AG08396 (cell line): Measurements from ENCODE around the gene ADGRA3.
A peak's percentile ranks its signal among the peaks of the same experiment; 100 is the strongest.

Experiments used
- DNase-seq: peaks from one replicate; pipeline ENCODE4 v3.0.0; 2012; ENCODE audit warnings: low spot score, mixed read lengths

ADGRA3 gene, protein sequence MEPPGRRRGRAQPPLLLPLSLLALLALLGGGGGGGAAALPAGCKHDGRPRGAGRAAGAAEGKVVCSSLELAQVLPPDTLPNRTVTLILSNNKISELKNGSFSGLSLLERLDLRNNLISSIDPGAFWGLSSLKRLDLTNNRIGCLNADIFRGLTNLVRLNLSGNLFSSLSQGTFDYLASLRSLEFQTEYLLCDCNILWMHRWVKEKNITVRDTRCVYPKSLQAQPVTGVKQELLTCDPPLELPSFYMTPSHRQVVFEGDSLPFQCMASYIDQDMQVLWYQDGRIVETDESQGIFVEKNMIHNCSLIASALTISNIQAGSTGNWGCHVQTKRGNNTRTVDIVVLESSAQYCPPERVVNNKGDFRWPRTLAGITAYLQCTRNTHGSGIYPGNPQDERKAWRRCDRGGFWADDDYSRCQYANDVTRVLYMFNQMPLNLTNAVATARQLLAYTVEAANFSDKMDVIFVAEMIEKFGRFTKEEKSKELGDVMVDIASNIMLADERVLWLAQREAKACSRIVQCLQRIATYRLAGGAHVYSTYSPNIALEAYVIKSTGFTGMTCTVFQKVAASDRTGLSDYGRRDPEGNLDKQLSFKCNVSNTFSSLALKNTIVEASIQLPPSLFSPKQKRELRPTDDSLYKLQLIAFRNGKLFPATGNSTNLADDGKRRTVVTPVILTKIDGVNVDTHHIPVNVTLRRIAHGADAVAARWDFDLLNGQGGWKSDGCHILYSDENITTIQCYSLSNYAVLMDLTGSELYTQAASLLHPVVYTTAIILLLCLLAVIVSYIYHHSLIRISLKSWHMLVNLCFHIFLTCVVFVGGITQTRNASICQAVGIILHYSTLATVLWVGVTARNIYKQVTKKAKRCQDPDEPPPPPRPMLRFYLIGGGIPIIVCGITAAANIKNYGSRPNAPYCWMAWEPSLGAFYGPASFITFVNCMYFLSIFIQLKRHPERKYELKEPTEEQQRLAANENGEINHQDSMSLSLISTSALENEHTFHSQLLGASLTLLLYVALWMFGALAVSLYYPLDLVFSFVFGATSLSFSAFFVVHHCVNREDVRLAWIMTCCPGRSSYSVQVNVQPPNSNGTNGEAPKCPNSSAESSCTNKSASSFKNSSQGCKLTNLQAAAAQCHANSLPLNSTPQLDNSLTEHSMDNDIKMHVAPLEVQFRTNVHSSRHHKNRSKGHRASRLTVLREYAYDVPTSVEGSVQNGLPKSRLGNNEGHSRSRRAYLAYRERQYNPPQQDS (N-terminal part only)

DNA sequence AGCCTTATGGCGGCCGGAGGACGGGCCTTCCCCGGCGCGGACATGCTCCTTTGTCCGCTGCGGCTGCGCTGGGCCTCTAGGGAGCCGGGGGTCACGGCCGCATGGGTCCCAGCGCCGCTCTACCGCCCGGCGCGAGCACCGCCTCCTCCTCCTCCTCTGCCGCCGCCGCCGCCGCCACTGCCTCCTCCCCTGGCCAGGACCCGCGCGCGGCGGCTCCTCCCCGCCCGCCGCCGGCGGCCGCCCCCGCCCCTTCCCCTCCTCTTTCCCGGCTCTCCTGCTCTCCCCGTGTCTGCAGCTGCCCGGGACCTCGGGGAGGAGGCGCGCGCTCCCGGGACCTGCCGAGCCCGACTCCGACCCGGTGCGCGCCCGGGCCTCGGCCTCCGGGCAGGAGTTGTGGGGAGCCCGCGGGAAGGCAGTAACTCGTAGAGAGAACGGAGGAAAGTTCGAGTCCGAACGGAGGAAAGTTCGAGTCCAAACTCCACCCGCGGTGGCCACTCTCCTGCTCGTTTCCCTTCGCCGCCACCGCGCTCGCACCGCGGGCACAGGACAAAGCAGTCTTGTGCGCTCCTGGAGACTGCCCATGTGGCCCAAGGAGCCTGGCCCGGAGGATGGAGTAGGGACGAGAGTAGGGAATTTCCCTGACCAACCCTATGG is at the start of gene ADGRA3:
Gene ADGRA3 (minus strand): TSS at position 179 of the 654 bp plus-strand sequence. CDS start 282 bp downstream, outside the sequence.
- DNase-seq = peak; percentile 89

DNA sequence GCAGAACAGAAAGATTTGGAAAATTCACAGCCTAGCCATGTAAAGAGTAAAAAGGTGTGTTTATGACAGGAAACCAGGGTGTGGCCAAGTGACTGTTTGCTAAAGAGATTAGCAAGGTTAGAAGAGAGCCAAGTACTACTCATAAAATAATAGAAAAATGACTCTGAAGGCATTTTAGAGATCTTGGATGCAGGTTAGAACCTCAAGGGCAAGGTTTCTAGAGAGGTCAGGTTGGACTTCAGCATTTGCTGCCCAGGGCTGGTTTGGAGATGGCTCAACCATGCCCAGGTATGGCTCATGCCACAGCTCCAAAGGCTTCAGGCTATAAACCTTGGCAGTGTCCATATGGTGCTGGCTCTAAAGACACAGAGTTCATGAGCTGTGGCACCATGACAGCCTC is 40.6 kb upstream of the ADGRA3 start:
- DNase-seq = no peak

GRCh38 chr4:22554670-22555069 is 38.8 kb upstream of the ADGRA3 start:
- no peak for DNase-seq

DNA sequence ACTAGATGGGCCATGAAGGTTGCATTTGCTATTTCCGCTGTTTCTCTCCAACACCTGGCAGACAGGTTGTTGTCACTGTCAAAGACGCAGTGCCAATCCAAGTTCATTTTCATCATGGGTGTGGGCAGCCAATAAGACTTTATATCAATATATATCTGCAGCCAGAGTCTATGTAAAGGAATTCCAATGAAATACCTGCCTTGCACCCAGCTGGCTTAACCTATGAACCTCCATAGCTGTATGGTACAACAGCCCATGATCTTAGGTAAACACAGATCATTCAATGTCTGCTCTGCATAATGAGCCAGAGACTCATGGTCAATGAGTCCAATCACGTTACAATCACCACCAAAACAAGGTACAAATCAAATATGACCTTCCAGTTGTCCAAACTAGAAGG is 37.7 kb upstream of the ADGRA3 start:
- no peak for DNase-seq

DNA sequence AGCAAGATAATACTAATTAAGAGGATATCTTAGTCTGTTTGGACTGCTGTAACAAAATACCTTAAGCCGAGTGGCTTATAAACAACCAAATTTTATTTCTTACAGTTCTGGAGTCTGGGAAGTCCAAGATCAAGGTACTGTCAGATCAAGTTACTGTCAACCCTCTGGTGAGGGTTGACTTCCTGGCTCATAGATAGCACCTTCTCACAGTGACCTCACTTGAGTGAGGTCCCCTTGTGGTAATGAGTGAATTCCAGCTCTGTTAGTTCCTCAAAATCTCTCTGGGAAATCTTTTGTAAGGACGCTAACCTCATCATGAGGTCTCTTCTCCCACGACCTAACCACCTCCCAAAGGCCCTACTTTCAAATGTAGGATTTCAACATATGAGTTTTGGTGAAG is 36.9 kb upstream of the ADGRA3 start:
- DNase-seq = no peak

DNA sequence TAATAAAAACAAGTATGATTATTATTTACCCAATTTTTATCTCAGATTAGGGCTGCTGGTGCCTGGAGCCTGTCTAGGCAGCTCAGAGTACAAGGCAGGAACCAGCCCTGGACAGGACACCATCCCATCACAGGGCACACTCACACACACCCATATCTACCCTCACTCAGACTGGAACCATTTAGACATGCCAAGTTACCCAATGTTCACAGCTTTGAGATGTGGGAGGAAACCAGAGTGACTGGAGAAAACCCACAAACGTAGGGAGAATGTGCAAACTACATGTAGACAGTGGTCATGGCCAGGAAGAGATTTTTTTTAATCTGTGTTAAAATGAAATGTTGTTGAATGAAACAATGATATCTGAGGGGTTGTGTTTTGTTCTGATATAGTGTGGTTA is 35.7 kb upstream of the ADGRA3 start:
- no peak for DNase-seq

DNA sequence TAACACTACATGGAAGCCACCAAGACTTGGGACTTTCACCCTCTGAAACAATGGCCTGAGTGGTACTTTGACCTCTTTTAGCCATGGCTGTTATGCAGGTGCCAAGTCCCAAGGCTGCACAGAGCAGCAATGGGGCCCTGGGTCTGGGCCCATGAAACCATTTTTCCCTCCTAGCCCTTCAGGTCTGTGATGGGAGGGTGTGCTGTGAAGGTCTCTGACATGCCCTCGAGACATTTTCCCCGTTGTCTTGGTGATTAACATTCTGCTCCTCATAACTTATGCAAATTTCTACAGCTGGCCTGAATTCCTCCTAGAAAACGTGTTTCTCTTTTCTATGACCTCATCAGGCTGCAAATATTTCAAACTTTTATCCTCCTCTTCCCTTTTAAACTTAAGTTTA is 30.4 kb upstream of the ADGRA3 start:
- DNase-seq = no peak

DNA sequence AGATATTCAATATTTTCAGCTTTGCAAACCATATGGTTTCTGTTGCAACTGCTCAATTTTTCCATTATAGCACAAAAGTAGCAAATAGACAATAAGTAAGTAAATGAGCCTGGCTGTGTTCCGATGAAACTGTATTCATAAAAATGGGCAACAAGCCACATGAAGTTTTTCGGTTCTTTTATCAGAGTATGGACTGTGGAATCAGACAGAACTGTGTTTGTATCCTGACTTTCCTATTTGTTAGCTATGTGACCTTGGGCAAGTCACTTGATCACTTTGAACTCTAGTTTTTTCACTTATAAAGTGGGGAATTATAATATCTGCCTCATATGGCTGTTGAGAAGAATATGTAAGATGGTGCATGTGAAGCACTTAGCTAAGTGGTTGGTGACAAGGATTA is 23.4 kb upstream of the ADGRA3 start:
- DNase-seq = no peak

GRCh38 chr4:22537864-22538263 is 22.0 kb upstream of the ADGRA3 start:
- no peak for DNase-seq

DNA sequence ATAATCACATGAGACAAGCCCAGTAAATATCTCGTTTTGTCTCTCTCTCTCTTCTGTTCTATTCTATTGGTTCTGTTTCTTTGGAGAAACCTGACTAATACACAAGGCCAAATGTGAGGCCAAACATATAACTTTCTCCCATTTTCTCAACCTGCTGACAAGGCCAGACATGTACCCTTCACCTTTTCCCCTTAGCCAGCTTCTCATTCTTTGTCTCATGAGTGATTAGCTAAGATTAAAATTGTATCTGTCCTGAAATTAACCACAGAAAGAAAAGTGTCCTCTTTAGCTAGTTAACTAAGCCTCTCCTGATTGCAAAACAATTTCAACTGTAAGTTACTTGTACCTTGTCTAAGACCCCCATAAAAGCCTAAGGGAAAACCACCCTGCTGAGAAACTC is 18.5 kb upstream of the ADGRA3 start:
- no peak for DNase-seq

DNA sequence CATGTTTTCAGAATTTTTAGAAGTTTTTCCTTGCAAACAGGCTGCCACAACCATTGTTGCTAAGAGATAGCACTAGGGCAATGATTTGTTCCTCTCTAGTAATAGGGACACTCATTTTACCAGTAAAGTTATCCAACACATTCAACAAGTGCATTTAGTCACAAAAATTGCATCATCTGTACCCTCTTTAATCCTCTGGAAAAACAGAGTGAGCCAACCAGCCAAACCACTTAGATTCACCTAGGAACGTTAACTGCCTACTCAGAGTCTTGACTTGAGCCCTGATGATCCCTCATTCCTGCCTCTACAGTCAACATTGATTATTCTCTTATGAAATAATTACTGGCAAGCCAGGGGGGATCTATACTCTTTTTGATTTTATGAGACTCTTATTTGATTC is 17.0 kb upstream of the ADGRA3 start:
- DNase-seq = no peak

DNA sequence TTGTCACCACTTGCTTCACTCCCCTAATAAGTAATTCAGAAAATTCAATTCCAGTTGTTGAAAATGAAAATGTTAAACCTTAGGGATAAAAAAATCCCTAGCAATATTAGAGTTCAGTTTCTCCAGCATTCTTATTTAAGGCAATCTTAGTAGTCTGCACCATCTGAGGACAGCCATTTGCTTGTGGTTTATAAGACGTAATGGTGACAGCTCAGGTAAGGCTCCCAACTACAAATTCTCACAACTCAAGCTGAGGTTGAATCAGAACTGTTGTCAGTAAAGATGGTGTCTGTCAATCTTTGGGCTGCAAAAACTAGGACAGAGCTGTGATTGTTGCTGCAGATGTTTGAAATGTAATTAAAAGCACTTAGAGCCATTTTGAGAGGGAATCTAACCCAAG is 16.3 kb upstream of the ADGRA3 start:
- no peak for DNase-seq

GRCh38 chr4:22531311-22532019 is 15.6 kb upstream of the ADGRA3 start:
- DNase-seq = no peak

DNA sequence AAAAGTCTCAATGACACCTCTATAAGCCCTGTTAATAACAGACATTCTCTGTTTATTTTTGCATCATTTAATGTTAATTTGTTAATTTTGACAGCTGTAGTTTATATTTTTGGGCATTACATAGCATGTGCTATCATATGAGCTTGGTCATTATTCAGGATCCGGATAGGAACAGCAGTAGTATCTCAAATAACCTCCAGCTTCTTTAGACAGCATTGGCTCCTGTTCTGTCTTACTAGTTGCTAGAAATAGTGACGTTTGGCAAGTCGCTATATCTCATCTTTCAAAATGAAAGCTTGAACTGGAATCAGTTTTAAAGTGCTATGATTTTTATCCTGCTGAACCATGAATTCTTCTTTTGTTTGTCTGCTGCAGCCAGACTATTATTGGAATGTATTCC is 9.0 kb upstream of the ADGRA3 start:
- DNase-seq = no peak

- no peak for DNase-seq
Measured at GRCh38 chr4:22522706-22523501, 7.0 kb upstream of the ADGRA3 start.

DNA sequence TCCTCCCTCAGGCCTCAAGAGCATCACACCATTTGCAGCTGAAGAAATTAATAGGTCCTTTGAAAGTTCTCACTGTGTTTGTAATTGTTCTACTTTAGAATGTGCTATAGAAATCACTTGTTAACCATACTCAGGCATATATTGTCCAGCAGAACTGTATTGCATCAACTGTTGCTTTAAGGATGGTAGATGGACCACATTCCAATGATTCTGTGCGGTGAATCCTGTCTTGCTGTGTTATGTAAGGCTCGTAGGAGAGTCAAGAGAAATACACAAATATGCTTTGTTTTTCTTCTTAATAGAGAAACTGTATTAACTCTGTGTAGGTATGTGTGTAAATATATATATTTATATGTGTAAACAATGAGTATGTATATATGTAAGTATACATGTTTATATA is 6.3 kb upstream of the ADGRA3 start:
- DNase-seq = no peak

DNA sequence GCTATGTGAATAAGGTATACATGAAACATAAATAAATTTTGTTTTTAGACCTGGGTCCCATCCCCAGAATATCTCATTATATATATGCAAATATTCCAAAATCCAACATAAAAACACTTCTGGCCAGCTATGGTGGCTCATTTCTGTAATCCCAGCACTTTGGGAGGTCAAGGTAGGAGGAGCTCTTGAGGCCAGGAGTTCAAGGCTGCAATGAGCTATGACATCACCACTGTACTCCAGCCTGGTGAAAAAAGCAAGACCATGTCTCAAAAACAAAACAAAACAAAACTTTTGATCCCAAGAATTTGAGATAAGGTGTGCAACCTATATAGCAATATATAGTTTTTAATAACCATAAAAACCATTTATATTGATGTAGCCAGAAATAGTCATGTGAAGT is 5.4 kb upstream of the ADGRA3 start:
- DNase-seq = no peak

DNA sequence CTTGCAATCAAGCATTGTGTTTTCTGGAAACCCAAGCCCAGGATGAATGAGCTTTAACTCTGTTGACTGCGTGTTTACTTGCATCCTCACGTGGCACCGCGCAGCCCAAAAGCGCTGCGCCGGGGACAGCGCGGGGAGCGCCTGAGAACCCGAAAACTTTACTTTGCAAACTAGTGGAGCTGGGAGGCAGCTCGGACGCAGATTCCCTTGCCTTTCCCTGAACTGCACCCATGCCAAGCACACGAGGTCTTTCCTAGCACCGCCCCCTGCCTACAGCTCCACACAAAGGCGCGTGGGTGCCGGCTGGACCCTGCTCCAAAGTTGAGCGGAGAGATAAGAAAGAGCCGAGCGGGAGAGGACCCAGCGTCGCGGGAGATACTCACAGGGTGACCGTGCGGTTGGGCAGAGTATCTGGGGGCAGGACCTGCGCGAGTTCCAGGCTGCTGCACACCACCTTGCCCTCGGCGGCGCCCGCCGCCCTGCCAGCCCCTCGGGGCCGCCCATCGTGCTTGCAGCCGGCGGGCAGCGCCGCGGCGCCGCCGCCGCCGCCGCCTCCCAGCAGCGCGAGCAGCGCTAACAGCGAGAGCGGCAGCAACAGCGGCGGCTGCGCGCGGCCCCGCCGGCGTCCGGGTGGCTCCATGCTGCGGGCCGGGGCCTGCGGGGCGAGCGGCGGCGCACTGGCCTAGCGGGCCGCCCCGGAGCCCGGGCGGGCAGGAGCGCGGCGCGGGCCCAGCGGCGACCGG is 550 bp downstream of the ADGRA3 start:
- DNase-seq = peak; percentile 73

DNA sequence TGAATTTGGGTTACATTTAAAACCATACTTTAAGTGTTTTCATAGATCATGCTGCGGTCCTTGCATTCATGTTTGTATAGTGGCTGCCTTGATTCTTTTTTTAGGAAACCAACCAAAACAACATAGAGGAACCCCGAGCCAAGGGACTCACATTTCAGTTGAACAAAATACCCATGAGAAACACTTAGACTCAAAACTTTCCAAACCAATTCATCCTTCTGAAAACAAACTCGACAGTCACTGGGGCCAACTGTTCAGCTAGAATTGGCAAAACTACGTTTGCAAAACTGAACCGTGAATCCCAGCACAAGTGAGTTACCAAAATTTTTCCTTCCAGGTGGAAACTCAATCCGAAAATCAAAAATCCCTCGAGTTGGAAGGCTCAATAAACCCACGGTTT is 1.4 kb downstream of the ADGRA3 start:
- no peak for DNase-seq

DNA sequence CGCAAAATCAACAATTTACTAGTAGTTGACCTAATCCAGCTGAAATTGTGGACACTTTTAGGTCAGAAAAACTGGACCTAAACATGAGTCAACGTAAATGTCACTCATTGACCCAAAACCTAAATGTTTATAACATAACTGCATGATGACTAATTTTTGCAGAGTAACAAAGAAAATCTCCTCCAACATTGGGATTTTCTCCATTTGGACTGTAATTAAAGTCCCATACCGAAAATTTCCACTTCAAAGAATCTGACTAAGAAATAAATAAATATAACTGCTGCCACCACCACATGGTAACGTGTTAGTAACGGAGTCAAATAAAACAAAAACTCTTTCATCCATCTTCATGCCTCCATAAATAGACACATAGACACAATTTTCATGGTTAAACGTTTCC is 1.9 kb downstream of the ADGRA3 start:
- DNase-seq = peak; percentile 70
